Inflammatory macrophage treated with lipopolysaccharide for 1 hour (primary cell): ENCODE results near the gene FBXO41.
A peak's percentile ranks its signal among the peaks of the same experiment; 100 is the strongest.

ENCODE experiments used
- DNase-seq, 2 donors: peaks; one replicate each; pipeline ENCODE4 v3.0.0-alpha.2; 2020 to 2022

The FBXO41 gene

GRCh38 chr2:73238976-73239375 is 45.3 kb downstream of the FBXO41 start:
- DNase-seq = no peak

DNA sequence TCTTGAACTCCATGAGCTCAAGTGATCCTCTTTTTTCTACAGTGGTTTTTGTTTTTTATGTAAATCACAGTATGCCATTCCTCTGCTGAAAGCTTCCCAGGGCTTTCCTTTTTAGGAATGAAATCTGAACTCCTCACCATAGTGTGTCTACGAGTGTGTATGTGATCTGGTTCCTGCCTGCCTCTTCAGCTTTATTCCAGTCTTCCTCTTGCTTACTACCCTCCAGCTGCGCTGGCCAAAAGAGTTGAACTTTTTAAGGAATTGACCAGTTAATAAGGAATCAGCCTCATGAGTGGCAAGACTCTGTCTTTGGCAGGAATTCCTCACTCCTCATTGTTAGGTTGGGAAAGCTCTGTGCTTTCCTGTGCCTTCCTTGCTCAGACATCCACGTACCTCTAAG is 46.1 kb downstream of the FBXO41 start:
- no peak for DNase-seq

- no peak for DNase-seq
Observed at GRCh38 chr2:73237168-73237567, 47.1 kb downstream of the FBXO41 start.

DNA sequence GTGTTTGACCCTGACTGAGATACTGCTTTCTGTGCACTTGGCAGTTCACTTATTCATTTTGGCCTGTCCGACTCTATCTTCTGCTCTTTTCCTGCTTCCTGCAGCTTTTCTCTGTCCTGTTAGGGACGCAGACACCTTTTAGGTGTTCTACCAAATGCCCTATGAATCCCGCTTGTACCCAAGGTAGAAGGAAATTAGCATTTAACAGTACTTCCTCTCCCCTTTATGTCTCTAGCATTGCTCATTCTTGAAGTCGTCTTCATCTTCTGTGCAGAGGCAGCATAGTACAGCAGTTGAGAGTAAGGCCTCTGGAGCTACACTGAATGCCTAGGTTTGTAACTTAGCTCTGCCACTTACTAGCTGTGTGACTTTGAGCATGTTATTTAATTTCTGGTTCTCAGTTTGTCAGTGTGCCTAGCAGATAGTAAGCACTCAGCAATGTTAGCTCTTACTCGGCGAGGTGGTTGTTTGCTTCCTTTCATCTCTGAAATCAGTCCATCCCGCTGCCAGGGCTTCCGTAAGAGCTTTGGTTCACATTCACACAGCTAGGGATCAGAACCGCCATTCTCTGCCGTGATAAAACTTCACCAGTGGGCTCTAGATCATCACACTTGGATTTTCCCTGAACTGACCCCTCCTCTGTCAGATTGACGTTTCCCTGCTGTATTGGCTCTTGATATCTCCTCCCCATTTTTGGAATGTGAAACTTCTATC is 48.8 kb downstream of the FBXO41 start:
- DNase-seq = no peak

DNA sequence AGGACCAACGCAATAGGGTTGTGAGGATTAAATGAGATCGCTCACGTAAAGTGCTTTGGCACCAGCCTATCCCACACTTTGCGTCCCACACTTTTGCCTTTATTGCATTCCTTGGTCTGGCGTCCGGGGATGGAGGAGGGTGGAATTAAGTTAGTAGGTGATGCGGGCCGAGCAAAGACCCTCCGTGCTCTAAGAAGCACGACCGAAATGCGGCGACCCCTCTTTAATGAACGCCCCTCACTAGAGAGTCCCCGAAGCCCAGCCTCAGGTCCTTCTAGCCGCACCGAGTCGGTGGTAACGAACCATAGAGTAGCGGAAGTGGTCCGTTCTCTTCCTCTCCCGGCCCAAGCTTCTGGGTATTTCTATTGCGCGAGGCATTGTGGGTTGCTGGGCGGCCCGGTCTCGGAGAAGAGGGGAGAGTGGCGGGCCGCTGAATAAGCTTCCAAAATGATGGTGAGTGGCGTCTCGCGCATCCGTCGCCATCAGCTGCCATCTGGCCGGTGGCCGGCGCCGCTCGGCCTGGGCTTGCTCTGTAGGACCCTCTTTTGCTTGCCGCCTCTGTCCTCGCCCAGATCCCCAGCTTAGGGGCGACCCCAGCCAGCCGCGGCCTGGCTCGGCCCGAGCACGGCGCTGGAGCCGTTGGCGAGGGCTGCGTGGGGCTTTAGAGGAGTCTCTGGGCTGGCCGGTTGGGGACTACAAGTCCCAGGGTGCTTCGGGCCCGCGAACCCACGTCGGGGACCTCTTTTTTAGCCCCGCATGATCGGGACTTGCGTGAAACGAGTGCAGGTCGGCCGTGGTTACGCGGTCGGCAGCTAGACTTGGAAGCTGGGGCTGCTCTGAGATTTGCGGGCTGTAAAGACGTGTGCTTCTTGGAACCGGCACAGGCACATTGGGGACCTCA is 50.1 kb downstream of the FBXO41 start, which contains the start of gene CCT7:
CCT7 (plus strand) TSS at position 377 of the 901 bp plus-strand sequence; CDS start at position 448, 71 bp downstream.
- DNase-seq = peak; percentile 87 to 88

DNA sequence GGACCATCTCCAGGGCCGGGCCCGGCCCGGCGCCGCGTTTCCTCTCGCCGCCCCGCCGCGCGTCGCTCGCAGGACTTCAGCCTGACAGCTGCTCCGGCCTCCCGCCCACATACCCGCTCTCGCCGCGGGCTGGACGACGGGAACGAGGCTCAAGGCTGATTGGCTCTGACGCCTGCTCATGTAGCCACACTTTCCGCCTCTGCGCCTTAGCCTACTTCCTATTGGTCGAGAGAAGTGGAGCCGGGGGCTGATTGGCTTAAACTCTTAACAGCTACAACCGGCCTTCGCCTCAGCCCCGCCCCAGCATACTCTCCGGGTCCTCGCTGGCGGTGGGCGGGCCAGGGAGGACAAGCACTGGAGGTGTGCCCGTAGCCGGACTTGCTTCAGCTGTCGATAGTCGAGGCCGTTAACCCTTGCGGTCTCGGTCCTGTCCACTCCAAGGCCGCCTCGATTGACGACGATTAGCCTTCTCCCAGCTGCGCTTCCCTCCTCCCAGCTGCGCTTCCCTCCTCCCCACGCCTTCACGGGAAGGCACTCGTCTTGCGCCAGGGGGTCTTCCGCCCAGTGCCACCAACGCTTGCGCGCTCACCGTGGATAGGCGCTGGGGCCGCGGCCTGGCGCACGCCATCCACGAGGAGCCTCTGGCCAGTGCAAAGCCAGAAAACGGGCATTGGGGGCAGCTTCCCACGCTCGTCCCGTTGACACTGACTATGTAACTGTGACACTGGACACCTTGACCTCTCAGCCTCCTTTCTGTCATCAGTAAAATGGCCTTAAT is 50.9 kb downstream of the FBXO41 start, which contains the start of gene PRADC1:
PRADC1 (minus strand) TSS at position 86 of the 778 bp plus-strand sequence; CDS start at position 7, 79 bp downstream.
- peak; percentile 99 to 100 for DNase-seq

DNA sequence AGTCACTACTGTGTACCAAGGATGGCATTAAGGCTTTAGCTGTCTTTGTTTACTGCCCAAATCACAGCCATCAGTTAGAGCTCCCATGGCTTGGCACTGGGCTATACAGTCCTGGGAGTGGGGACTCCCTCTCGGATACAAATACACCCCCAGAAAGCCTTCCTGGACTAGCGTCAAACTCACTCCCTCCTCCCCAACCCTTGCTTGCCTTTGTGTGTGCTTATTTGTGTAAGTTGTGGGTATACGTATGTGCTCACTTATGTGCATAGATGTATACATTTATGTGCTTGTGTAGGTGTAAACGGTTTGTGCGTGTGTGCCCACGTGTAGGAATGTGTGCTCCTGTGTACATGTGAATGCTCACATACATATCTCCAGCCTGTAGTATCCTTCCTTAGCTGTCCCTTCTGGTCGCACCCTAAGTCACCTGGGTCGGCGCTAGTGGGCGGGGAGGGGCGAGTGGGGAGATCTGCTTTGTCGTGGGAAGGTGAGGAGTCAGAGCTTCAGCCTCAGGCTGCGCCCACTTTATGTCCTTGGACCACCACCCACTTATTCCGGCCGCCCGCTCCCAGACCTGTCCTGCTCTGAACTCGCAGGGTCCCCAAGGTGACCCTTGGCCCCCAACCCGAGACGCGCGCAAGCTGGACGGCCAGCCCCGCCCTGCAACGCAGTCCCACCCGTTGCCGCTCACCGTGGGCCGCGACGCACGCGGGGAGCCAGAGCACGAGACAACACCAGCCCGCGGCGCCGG is 51.7 kb downstream of the FBXO41 start:
- peak in 1 of 2 donors; percentile 9 for DNase-seq

GRCh38 chr2:73228631-73229030 is 55.6 kb downstream of the FBXO41 start:
- DNase-seq = no peak

GRCh38 chr2:73227086-73227485 is 57.2 kb downstream of the FBXO41 start:
- no peak for DNase-seq

- peak; percentile 9 to 24 for DNase-seq
Observed at GRCh38 chr2:73225513-73226360, 58.5 kb downstream of the FBXO41 start.

DNA sequence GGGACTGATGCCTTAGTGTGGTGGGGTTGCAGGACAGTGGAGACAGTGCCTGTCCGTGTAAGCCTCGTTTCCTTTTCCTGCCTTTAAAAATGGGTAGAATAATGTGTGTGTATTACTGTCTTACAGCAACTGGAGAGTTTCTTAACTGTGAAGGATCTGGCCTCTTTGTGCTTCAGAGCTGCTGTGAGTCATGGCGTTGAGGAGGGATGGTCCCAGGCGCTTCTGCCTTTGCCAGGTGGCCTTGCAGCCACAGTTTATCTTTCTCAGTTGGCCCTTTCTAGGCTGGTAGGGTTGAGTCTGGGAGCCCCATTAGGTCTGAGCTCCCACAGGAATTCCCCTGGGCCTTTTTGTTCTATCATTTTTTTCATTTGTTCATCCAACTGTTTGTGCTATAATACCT is 60.5 kb downstream of the FBXO41 start:
- DNase-seq = no peak

GRCh38 chr2:73218298-73218697 is 66.0 kb downstream of the FBXO41 start:
- DNase-seq = no peak

DNA sequence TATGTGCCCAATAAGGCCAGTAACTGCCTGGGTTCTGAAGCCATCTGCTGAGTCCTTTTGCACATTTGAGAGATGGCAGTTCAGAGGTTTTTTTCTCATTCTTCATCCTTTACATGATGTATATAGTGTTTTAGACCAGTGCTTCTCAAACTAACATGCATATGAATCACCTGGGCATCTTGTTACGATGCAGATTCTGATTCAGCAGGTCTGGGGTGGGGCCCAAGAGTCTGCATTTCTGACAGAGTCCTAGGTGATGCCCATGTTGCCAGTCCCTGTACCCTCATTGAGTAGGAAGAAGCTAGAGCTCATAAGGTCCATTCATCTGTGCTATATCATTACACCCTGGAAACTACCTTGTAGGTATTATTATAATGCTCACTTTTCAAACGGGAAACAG is 66.5 kb downstream of the FBXO41 start:
- no peak for DNase-seq

GRCh38 chr2:73217160-73217559 is 67.1 kb downstream of the FBXO41 start:
- DNase-seq = no peak

GRCh38 chr2:73215254-73215653 is 69.0 kb downstream of the FBXO41 start:
- no peak for DNase-seq

GRCh38 chr2:73214120-73215035 is 69.9 kb downstream of the FBXO41 start, which contains the start of gene SMYD5:
Gene SMYD5 (plus strand): TSS chr2:73214245. CDS start chr2:73214267, 22 bp downstream.
- DNase-seq = peak; percentile 84 to 90

DNA sequence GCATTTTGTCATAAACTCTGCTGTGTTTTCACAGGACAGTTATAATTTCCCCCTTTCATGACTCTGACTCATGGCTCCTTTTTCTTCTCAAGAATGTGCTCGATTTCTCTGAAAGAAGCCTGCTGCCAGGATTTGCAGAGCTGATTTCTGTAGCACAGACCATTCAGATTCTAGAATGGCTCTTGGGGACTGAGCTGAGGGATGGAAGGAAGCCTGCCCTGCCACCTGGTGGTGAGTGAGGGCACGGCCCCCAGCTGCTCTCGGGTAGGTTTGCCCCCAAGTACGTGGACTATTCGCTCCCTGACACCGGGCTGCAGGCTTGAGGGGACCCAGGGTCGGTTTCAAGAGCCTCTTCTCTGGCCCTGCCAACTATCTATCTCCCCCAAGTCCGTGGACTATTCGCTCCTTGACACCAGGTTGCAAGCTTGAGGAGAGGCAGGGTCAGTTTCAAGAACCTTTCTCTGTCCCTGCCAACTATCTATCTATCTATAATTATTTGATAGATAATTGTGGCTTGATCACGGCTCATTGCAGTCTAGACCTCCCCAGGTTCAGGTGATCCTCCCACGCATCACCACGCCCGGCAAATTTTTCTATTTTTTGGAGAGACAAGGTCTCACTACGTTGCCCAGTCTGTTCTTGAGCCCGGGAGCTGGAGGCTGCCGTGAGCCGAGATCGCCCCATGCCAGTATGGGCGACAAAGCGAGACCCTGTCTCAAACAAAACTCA is 71.7 kb downstream of the FBXO41 start:
- peak; percentile 32 to 79 for DNase-seq

DNA sequence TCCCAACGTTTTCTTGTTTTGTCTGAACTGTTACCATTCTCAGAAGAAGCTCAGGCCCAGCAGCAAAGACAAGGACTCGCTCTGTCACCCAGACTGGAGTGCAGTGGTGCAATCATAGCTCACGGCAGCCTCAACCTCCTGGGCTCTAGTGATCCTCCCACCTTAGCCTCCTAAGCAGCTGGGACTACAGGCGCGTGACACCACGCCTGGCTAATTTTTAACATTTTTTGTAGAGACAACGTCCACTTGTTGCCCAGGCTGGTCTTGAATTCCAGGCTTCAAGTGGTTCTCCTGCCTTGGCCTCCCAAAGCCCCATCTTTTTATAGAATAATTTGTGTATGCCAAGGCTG is 72.2 kb downstream of the FBXO41 start:
- no peak for DNase-seq

GRCh38 chr2:73210696-73211095 is 73.6 kb downstream of the FBXO41 start:
- no peak for DNase-seq
